Suprapubic skin (tissue), 4 donors: ENCODE measurements around the gene RC3H2. TPM values are rescaled to one million over a fixed set of nuclear protein-coding genes. Genes with fewer than 3 reads are reported as not detected.
A peak's percentile ranks its signal among the peaks of the same experiment; 100 is the strongest.

Experiments used
- DNase-seq, 2 donors: peaks; one replicate each; pipeline ENCODE4 v3.0.0-alpha.2; 2019; ENCODE audit warnings: low spot score in 2 of 2
- H3K27ac ChIP-seq: fragments of 200-600 bp; sonication (generic); one replicate; pipeline ENCODE4 v1.5.1; 2019
- H3K27me3 ChIP-seq: fragments of 200-600 bp; sonication (generic); one replicate; pipeline ENCODE4 v1.5.1; 2019
- H3K36me3 ChIP-seq: fragments of 200-600 bp; sonication (generic); one replicate; pipeline ENCODE4 v1.5.1; 2019
- H3K4me1 ChIP-seq: fragments of 200-600 bp; sonication (generic); one replicate; pipeline ENCODE4 v1.5.1; 2019
- H3K4me3 ChIP-seq: fragments of 200-600 bp; sonication (generic); one replicate; pipeline ENCODE4 v1.5.1; 2019; ENCODE audit warnings: mild to moderate bottlenecking
- H3K9me3 ChIP-seq: fragments of 200-600 bp; sonication (generic); one replicate; pipeline ENCODE4 v1.5.1; 2019
- EP300 ChIP-seq: sonication (generic); formaldehyde crosslinking; IDR thresholded peaks from one replicate; pipeline ENCODE4 v1.6.1; 2017; ENCODE audit warnings: antibody characterized with exemption
- POLR2A ChIP-seq, 2 donors: fragments of 450-650 bp; IDR thresholded peaks; one replicate each; pipeline ENCODE4 v1.6.1; 2017; ENCODE audit warnings: antibody characterized with exemption in 2 of 2, mild to moderate bottlenecking in 2 of 2, moderate library complexity in 2 of 2
- POLR2AphosphoS5 ChIP-seq, 3 donors: sonication (generic); formaldehyde crosslinking; IDR thresholded peaks; one replicate each; pipeline ENCODE4 v1.6.1; 2017; ENCODE audit warnings: antibody characterized with exemption in 3 of 3
- WGBS: methylation state at CpG from one replicate; pipeline ENCODE4 v1.1.5; 2018; 5-methylcytosine and 5-hydroxymethylcytosine counted together
- total RNA-seq, 4 donors: library from RNA; depleted of rRNA; stranded (reverse); fragments of >200 nt; gene quantifications; one replicate each; pipeline ENCODE4 v1.1.0, GENCODE V29; 2016
- TF ChIP-seq, protein P1 (sequence below), 2 donors: fragments of 200-600 bp in 1 of 2; fragments of 450-650 bp in 1 of 2; sonication (generic) in 1 of 2; IDR thresholded peaks; one replicate each; pipeline ENCODE4 v1.5.1; 2016 to 2019; ENCODE audit warnings: antibody characterized with exemption in 2 of 2, mild to moderate bottlenecking in 1 of 2, moderate library complexity in 1 of 2

The RC3H2 gene
- total RNA-seq, 4 donors from 2014 or later = 24.2 to 59.2 (median 28.6) TPM

- 94% methylated on average over 11 of the region's 11 CpGs for WGBS
- H3K4me1 ChIP-seq = peaks cover 18% of the 10 kb centered on the region
- H3K9me3 ChIP-seq = no peaks in the 10 kb centered on the region
- TF ChIP-seq, protein P1, sequence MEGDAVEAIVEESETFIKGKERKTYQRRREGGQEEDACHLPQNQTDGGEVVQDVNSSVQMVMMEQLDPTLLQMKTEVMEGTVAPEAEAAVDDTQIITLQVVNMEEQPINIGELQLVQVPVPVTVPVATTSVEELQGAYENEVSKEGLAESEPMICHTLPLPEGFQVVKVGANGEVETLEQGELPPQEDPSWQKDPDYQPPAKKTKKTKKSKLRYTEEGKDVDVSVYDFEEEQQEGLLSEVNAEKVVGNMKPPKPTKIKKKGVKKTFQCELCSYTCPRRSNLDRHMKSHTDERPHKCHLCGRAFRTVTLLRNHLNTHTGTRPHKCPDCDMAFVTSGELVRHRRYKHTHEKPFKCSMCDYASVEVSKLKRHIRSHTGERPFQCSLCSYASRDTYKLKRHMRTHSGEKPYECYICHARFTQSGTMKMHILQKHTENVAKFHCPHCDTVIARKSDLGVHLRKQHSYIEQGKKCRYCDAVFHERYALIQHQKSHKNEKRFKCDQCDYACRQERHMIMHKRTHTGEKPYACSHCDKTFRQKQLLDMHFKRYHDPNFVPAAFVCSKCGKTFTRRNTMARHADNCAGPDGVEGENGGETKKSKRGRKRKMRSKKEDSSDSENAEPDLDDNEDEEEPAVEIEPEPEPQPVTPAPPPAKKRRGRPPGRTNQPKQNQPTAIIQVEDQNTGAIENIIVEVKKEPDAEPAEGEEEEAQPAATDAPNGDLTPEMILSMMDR (IDR thresholded peaks at IDR 0.05) = no peak
- no peak for TF ChIP-seq EP300
- no peak for TF ChIP-seq POLR2A (IDR thresholded peaks at IDR 0.05)
- TF ChIP-seq POLR2AphosphoS5 (IDR thresholded peaks at IDR 0.05) = no peak
- no peak for DNase-seq
- no peaks in the 10 kb centered on the region for H3K27me3 ChIP-seq
- H3K27ac ChIP-seq = no peak overlapping the region
- H3K4me3 ChIP-seq = no peak overlapping the region
- H3K36me3 ChIP-seq = peaks cover 50% of the 10 kb centered on the region
Measured at GRCh38 chr9:122820490-122820845, 84.7 kb downstream of the RC3H2 start.

- Histone ChIP-seq H3K9me3 (no peaks in the 10 kb centered on the region), H3K27me3 (no peaks in the 10 kb centered on the region), H3K4me3 (no peak overlapping the region), H3K4me1 (peaks cover 22% of the 10 kb centered on the region), H3K27ac (no peak overlapping the region), H3K36me3 (peaks cover 50% of the 10 kb centered on the region)
- DNase-seq = no peak
- WGBS = 65% methylated on average over 9 of the region's 9 CpGs
- TF ChIP-seq, protein P1 (IDR thresholded peaks at IDR 0.05) = no peak
- TF ChIP-seq POLR2AphosphoS5 (IDR thresholded peaks at IDR 0.05) (no peak), POLR2A (IDR thresholded peaks at IDR 0.05) (no peak), EP300 (no peak)
Measured at GRCh38 chr9:122819791-122820489, 85.2 kb downstream of the RC3H2 start.

GRCh38 chr9:122819326-122819725 lies 85.8 kb downstream of the RC3H2 start:
- Histone ChIP-seq H3K4me3 (no peak overlapping the region), H3K27me3 (no peaks in the 10 kb centered on the region), H3K27ac (no peak overlapping the region), H3K36me3 (peaks cover 50% of the 10 kb centered on the region), H3K9me3 (no peaks in the 10 kb centered on the region), H3K4me1 (peaks cover 22% of the 10 kb centered on the region)
- TF ChIP-seq EP300 (no peak), POLR2AphosphoS5 (IDR thresholded peaks at IDR 0.05) (no peak), POLR2A (IDR thresholded peaks at IDR 0.05) (no peak)
- TF ChIP-seq, protein P1 (IDR thresholded peaks at IDR 0.05) = no peak
- WGBS = 78% methylated on average over 3 of the region's 3 CpGs
- no peak for DNase-seq

GRCh38 chr9:122816163-122816867 lies 88.8 kb downstream of the RC3H2 start:
- Histone ChIP-seq H3K27me3 (no peaks in the 10 kb centered on the region), H3K4me3 (peak overlapping the region; percentile 2), H3K9me3 (no peaks in the 10 kb centered on the region), H3K4me1 (peaks cover 17% of the 10 kb centered on the region), H3K36me3 (peaks cover 30% of the 10 kb centered on the region), H3K27ac (no peak overlapping the region)
- DNase-seq = no peak
- WGBS = 74% methylated on average over 17 of the region's 17 CpGs
- TF ChIP-seq, protein P1 (IDR thresholded peaks at IDR 0.05) = no peak
- TF ChIP-seq POLR2AphosphoS5 (IDR thresholded peaks at IDR 0.05) (no peak), POLR2A (IDR thresholded peaks at IDR 0.05) (no peak), EP300 (no peak)

GRCh38 chr9:122815544-122815943 lies 89.6 kb downstream of the RC3H2 start:
- no peak for TF ChIP-seq POLR2AphosphoS5 (IDR thresholded peaks at IDR 0.05)
- TF ChIP-seq EP300 = no peak
- TF ChIP-seq, protein P1 (IDR thresholded peaks at IDR 0.05) = no peak
- no peak for TF ChIP-seq POLR2A (IDR thresholded peaks at IDR 0.05)
- Histone ChIP-seq H3K4me1 (peaks cover 15% of the 10 kb centered on the region), H3K27me3 (no peaks in the 10 kb centered on the region), H3K27ac (no peak overlapping the region), H3K36me3 (peaks cover 26% of the 10 kb centered on the region), H3K9me3 (no peaks in the 10 kb centered on the region), H3K4me3 (peak overlapping the region; percentile 2)
- DNase-seq = no peak
